H1 (cell line): Measurements from ENCODE around the gene KCP.

Experiments
- CTCF ChIP-seq, 3 experiments: IDR thresholded peaks; 1 replicate in 2 of 3; 2 replicates in 1 of 3; pipeline versions ENCODE4 v1.5.1 to v1.6.1; 2011; ENCODE audit warnings: low read length in 3 of 3, mild to moderate bottlenecking in 3 of 3, inconsistent platforms in 2 of 3, low read depth in 1 of 3, moderate library complexity in 1 of 3; ENCODE audit not compliant: insufficient read depth in 1 of 3; ENCODE audit errors: control extremely low read depth in 1 of 3
- RBBP5 ChIP-seq: IDR thresholded peaks from 2 replicates; pipeline ENCODE4 v1.7.1; 2012; ENCODE audit warnings: low read depth, mild to moderate bottlenecking, inconsistent platforms, low read length, moderate library complexity, borderline replicate concordance

DNA sequence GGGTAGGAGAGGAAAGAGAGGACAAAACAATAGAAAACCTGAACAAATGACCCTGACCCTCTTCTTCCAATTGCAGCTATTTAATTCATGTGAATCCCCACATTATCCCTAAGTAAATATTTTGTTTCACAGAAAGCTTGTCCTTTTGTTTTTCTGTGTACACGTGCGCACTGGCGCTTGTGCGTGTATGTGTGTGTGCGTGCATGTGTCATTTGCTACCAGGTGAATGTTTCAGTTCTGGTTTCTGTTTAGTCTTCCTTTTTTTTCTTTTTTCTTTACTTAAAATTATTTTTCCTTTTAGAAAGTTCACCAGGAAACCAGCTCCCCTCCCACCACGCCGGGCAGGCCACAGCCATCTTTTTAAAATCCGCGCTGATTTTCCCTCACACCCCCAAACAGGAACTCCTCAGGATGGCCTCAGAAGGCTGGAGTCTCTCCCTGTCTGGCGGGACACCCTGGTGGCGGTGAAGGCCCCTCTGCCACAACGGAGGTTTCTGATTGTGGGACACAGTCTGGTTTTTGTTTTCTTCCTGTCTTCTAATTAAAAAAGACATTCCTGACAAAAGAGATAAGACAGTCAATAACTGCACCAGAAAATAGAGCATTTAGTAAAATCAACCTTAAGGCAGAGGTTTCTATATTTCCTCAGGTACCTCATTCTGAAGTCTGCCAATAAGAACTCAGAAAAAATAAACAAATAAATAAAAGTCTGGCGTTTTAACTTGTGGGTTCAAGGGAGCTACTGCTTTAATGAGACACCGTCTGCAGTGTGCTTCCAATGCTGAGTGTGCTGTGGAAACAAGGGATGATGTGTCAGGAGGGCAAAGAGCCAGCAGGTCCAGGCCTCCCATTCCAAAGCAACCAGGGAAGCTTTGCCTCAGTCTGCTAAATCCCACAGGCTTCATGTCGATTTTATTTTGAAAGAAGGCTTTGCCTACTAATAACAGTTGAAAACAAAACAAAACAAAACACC, 44.6 kb upstream of the KCP start:
- no peak for TF ChIP-seq RBBP5
- TF ChIP-seq CTCF (IDR thresholded peaks at IDR 0.05; ENCODE audit: control extremely low read depth in 1 of 3, insufficient read depth in 1 of 3, low read depth in 1 of 3, low read length in 3 of 3) = peak in 2 of 3 experiments; percentile 37 to 38; a peak in 2 of 4 replicates
